OCI-LY7 (cell line): ENCODE results near the gene SH3PXD2A. TPM values are rescaled to one million over a fixed set of nuclear protein-coding genes. Genes with fewer than 3 reads are reported as not detected.

Source experiments
- BruUV-seq: library from RNA; stranded (reverse); fragments of 400-500 nt; replicated peaks from 2 replicates; lab custom pipeline; 2021; lab: Mats Ljungman, UMichigan
- CTCF ChIA-PET: fragments of 300-600 bp; sonication (Branson Sonifier 250); formaldehyde crosslinking; loops from one replicate; lab custom pipeline; 2022; ENCODE audit warnings: antibody characterized with exemption; ENCODE audit not compliant: unreplicated experiment; lab: Charles Lee
- POLR2A ChIA-PET: fragments of 300-600 bp; sonication (Branson Sonifier 250); formaldehyde crosslinking; loops from one replicate; lab custom pipeline; 2022; ENCODE audit warnings: antibody characterized with exemption; lab: Charles Lee
- DNase-seq: peaks from one replicate; pipeline ENCODE4 v3.0.0-alpha.2; 2015; ENCODE audit warnings: low spot score
- H2AFZ ChIP-seq: fragments of 200-600 bp; sonication (generic), shearing (Covaris generic); 2 replicates; pipeline ENCODE4 v1.6.1; 2014; ENCODE audit warnings: mild to moderate bottlenecking, antibody characterized with exemption, low read length, moderate library complexity
- H3K27ac ChIP-seq: fragments of 200-600 bp; sonication (generic); 2 replicates; pipeline ENCODE4 v1.5.1; 2014; ENCODE audit warnings: mixed run types, low read depth, mild to moderate bottlenecking, moderate library complexity, low read length, inconsistent platforms; ENCODE audit not compliant: poor library complexity, severe bottlenecking
- H3K36me3 ChIP-seq: fragments of 200-600 bp; sonication (generic); 2 replicates; pipeline ENCODE4 v1.6.1; 2014; ENCODE audit warnings: mild to moderate bottlenecking, antibody characterized with exemption, low read length, moderate library complexity, mixed read lengths; ENCODE audit not compliant: insufficient read depth
- H3K4me1 ChIP-seq: fragments of 200-600 bp; sonication (generic); 2 replicates; pipeline ENCODE4 v1.5.1; 2014; ENCODE audit warnings: mild to moderate bottlenecking, low read length; ENCODE audit not compliant: insufficient read depth, poor library complexity, severe bottlenecking
- H3K4me2 ChIP-seq: fragments of 200-600 bp; sonication (generic); 2 replicates; pipeline ENCODE4 v1.6.1; 2014; ENCODE audit warnings: mild to moderate bottlenecking, low read length
- H3K4me3 ChIP-seq: fragments of 200-600 bp; sonication (generic); 2 replicates; pipeline ENCODE4 v1.5.1; 2014; ENCODE audit warnings: mild to moderate bottlenecking, low read depth, low read length; ENCODE audit not compliant: poor library complexity, severe bottlenecking
- H3K79me2 ChIP-seq: fragments of 200-600 bp; sonication (generic); 2 replicates; pipeline ENCODE4 v1.6.1; 2016; ENCODE audit warnings: low read depth, mild to moderate bottlenecking, low read length, moderate library complexity, mixed read lengths; ENCODE audit not compliant: insufficient read depth
- H3K9me2 ChIP-seq: fragments of 200-600 bp; sonication (generic); 2 replicates; pipeline ENCODE4 v1.6.1; 2016; ENCODE audit warnings: mild to moderate bottlenecking, low read length, mixed read lengths; ENCODE audit not compliant: insufficient read depth
- H3K9me3 ChIP-seq: fragments of 200-600 bp; sonication (generic); 2 replicates; pipeline ENCODE4 v1.6.1; 2014; ENCODE audit warnings: mild to moderate bottlenecking, mixed run types, low read length, mixed read lengths
- H4K20me1 ChIP-seq: fragments of 200-600 bp; sonication (generic); 2 replicates; pipeline ENCODE4 v1.6.1; 2014; ENCODE audit warnings: mild to moderate bottlenecking, antibody characterized with exemption, low read length, moderate library complexity, mixed read lengths; ENCODE audit not compliant: insufficient read depth
- EZH2phosphoT487 ChIP-seq: fragments of 200-600 bp; sonication (generic); IDR thresholded peaks from 2 replicates; pipeline ENCODE4 v1.6.1; 2018; ENCODE audit warnings: low read depth, borderline replicate concordance, mild to moderate bottlenecking, mixed run types, antibody characterized with exemption, low read length, moderate library complexity, mixed read lengths
- intact Hi-C: fragments of 100-400 bp; cut with micrococcal nuclease; formaldehyde crosslinking; loops from one replicate; pipeline ENCODE4 v1.10.0; 2022; ENCODE audit not compliant: unreplicated experiment
- total RNA-seq, 2 experiments: library from RNA; depleted of rRNA in 1 of 2; stranded (reverse); fragments of >200 nt in 1 of 2; shearing (Covaris generic) in 1 of 2; gene quantifications; 2 replicates each; pipeline ENCODE4 v1.2.3, GENCODE V29; 2014 to 2022
- TF ChIP-seq, protein P1 (sequence below): fragments of 200-600 bp; sonication (generic); conservative IDR thresholded peaks from 2 replicates; pipeline ENCODE4 v1.5.1; 2014; ENCODE audit warnings: mild to moderate bottlenecking, antibody characterized with exemption, low read length, moderate library complexity, mixed read lengths

The SH3PXD2A gene
- total RNA-seq, 2 experiments from 2014 or later = 0.85 to 5.9 TPM

DNA sequence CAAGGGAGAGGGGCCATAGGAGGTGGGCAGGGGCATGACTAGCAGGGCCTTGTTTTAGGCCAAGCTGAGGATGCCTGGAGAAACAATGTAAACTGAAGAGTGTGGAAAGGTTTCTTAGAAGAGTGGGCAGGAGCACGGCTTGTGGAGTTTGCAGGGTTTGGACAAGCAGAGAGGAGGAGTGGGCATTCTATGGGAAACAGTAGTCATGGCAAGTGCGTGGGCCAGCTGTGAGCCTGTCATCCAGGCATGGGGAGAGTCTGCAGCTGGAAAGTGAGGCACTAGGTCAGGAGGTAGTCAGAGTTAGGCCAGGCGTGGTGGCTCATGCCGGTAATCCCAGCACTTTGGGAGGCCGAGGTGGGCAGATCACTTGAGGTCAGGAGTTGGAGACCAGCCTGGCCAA is 130.1 kb downstream of the SH3PXD2A start:
- no peak overlapping the region for H3K4me3 ChIP-seq
- POLR2A ChIA-PET = interaction anchor here (0.6 to 1.3 kb wide), 3 partner anchors 9 to 1539 kb away, joined by 3 to 4 read pairs (median 3); no protein-coding TSS in a partner anchor
- no peak overlapping the region for H2AFZ ChIP-seq
- no TSS peak for BruUV-seq
- intact Hi-C loops = no loop called here
- H4K20me1 ChIP-seq = no peaks in the 10 kb centered on the region
- H3K79me2 ChIP-seq = no peaks in the 10 kb centered on the region
- peaks cover 8% of the 10 kb centered on the region for H3K4me1 ChIP-seq
- no peaks in the 10 kb centered on the region for H3K36me3 ChIP-seq
- CTCF ChIA-PET = interaction anchor here (0.9 kb wide), 1 partner anchor 10 kb away, joined by 3 read pairs; no protein-coding TSS in a partner anchor
- no peak for DNase-seq
- TF ChIP-seq, protein P1, sequence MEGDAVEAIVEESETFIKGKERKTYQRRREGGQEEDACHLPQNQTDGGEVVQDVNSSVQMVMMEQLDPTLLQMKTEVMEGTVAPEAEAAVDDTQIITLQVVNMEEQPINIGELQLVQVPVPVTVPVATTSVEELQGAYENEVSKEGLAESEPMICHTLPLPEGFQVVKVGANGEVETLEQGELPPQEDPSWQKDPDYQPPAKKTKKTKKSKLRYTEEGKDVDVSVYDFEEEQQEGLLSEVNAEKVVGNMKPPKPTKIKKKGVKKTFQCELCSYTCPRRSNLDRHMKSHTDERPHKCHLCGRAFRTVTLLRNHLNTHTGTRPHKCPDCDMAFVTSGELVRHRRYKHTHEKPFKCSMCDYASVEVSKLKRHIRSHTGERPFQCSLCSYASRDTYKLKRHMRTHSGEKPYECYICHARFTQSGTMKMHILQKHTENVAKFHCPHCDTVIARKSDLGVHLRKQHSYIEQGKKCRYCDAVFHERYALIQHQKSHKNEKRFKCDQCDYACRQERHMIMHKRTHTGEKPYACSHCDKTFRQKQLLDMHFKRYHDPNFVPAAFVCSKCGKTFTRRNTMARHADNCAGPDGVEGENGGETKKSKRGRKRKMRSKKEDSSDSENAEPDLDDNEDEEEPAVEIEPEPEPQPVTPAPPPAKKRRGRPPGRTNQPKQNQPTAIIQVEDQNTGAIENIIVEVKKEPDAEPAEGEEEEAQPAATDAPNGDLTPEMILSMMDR = no peak
- TF ChIP-seq EZH2phosphoT487 = no peak
- no peak overlapping the region for H3K4me2 ChIP-seq
- no peak overlapping the region for H3K27ac ChIP-seq
- no peaks in the 10 kb centered on the region for H3K9me2 ChIP-seq
- H3K9me3 ChIP-seq = no peaks in the 10 kb centered on the region

DNA sequence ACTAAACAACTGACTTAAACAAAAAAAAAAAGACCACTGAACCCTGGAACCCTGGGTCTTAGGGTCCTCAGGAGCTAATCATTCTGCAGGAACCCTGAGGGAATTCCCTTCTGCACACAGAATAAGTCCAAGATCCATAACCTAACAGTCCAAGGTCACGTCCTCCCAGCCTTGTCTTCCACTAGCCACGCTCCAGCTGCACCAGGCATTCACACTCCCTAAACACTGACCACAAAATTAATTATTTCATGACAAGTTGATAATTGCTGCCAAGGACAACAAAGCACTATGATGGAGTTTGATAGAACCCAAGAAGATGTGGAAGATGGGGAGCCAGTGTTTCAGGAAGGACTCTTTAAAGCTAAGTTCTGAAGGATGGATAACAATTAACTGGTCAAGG is 130.6 kb downstream of the SH3PXD2A start:
- Histone ChIP-seq H3K4me1 (peaks cover 8% of the 10 kb centered on the region), H3K4me3 (no peak overlapping the region), H3K9me2 (no peaks in the 10 kb centered on the region), H2AFZ (no peak overlapping the region), H3K9me3 (no peaks in the 10 kb centered on the region), H3K4me2 (no peak overlapping the region), H3K36me3 (no peaks in the 10 kb centered on the region), H4K20me1 (no peaks in the 10 kb centered on the region), H3K79me2 (no peaks in the 10 kb centered on the region), H3K27ac (no peak overlapping the region)
- no TSS peak for BruUV-seq
- DNase-seq = no peak
- no peak for TF ChIP-seq EZH2phosphoT487
- TF ChIP-seq, protein P1 = no peak
- intact Hi-C loops = no loop called here
- ChIA-PET POLR2A (interaction anchor here (0.6 to 1.3 kb wide), 3 partner anchors 10 to 1539 kb away, joined by 3 to 4 read pairs (median 3); no protein-coding TSS in a partner anchor), CTCF (no interaction called here)

DNA sequence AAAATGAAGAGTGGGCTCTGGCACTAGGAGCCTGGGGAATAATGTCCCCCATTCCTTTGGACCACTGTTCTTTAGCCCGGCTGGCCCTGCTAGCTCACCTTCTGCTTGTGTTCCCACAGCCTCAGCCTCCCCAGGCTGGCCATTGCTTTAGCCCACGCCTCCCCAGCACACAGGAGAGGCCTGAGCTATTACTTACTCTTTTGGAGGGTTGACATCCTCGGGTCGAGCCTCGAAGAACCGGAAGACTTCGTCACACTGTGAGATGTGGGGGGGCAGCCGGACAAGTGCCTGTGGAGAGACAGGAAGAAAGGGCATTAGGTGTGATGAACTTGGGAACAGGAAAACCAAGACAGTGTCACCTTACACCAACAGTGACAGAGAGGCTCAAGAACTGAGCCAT is 131.3 kb downstream of the SH3PXD2A start:
- Histone ChIP-seq H3K27ac (no peak overlapping the region), H4K20me1 (no peaks in the 10 kb centered on the region), H3K4me2 (no peak overlapping the region), H2AFZ (no peak overlapping the region), H3K9me2 (no peaks in the 10 kb centered on the region), H3K79me2 (no peaks in the 10 kb centered on the region), H3K4me3 (no peak overlapping the region), H3K4me1 (peaks cover 8% of the 10 kb centered on the region), H3K9me3 (no peaks in the 10 kb centered on the region), H3K36me3 (no peaks in the 10 kb centered on the region)
- TF ChIP-seq EZH2phosphoT487 = no peak
- TF ChIP-seq, protein P1 = no peak
- intact Hi-C loops = no loop called here
- no peak for DNase-seq
- ChIA-PET POLR2A (no interaction called here), CTCF (no interaction called here)
- BruUV-seq = no TSS peak
